Panc1 (cell line): ENCODE results near the gene OPTC. TPM values are rescaled to one million over a fixed set of nuclear protein-coding genes. Genes with fewer than 3 reads are reported as not detected.
A peak's percentile ranks its signal among the peaks of the same experiment; 100 is the strongest.

Experiments
- ATAC-seq: fragments of 200-7000 bp; cut with Tn5 transposase; 2 replicates; pipeline ENCODE4 v1.9.1; 2020; ENCODE audit warnings: mild to moderate bottlenecking, moderate library complexity
- BruUV-seq: library from RNA; stranded (reverse); fragments of 400-500 nt; replicated peaks from 2 replicates; lab custom pipeline; 2021; lab: Mats Ljungman, UMichigan
- CTCF ChIA-PET: fragments of 300-600 bp; sonication (Branson Sonifier 250); formaldehyde crosslinking; loops from one replicate; lab custom pipeline; 2022; ENCODE audit warnings: antibody characterized with exemption; lab: Charles Lee
- POLR2A ChIA-PET: fragments of 300-600 bp; sonication (Branson Sonifier 250); formaldehyde crosslinking; loops from one replicate; lab custom pipeline; 2022; ENCODE audit warnings: antibody characterized with exemption; lab: Charles Lee
- DNase-seq: peaks from one replicate; pipeline ENCODE4 v3.0.0-alpha.2; 2010; ENCODE audit warnings: low read depth, low spot score
- H3K27ac ChIP-seq: 2 replicates; pipeline ENCODE4 v1.5.1; 2011; ENCODE audit warnings: mild to moderate bottlenecking, low read length, inconsistent platforms
- H3K27me3 ChIP-seq: fragments of 200-500 bp; sonication (Bioruptor generic); 2 replicates; pipeline ENCODE4 v1.6.0; 2014; ENCODE audit warnings: low read length, inconsistent platforms; ENCODE audit not compliant: control insufficient read depth, insufficient read depth
- H3K36me3 ChIP-seq: fragments of 200-500 bp; sonication (Bioruptor generic); 2 replicates; pipeline ENCODE4 v1.5.1; 2014; ENCODE audit warnings: inconsistent platforms, mild to moderate bottlenecking, low read length, moderate library complexity; ENCODE audit not compliant: control insufficient read depth, insufficient read depth
- H3K4me1 ChIP-seq: 2 replicates; pipeline ENCODE4 v1.5.1; 2011; ENCODE audit warnings: inconsistent platforms, mild to moderate bottlenecking, low read length, moderate library complexity; ENCODE audit not compliant: control insufficient read depth, insufficient read depth
- H3K4me3 ChIP-seq, 2 experiments: 2 replicates each; pipeline ENCODE4 v1.5.1; 2011 to 2012; ENCODE audit warnings: low read depth in 2 of 2, low read length in 2 of 2, mild to moderate bottlenecking in 2 of 2, inconsistent platforms in 1 of 2, moderate library complexity in 1 of 2
- H3K9me3 ChIP-seq: fragments of 200-500 bp; sonication (Bioruptor generic); 2 replicates; pipeline ENCODE4 v1.5.1; 2014; ENCODE audit warnings: low read depth, mild to moderate bottlenecking, inconsistent platforms, low read length, moderate library complexity; ENCODE audit not compliant: control insufficient read depth, insufficient read depth
- POLR2AphosphoS5 ChIP-seq: IDR thresholded peaks from 2 replicates; pipeline ENCODE4 v1.6.1; 2012; ENCODE audit warnings: mild to moderate bottlenecking, low read depth, low read length, moderate library complexity
- REST ChIP-seq, 2 experiments: IDR thresholded peaks; 2 replicates each; pipeline ENCODE4 v1.6.1; 2011 to 2012; ENCODE audit warnings: low read depth in 2 of 2, control low read depth in 1 of 2, low read length in 1 of 2, mild to moderate bottlenecking in 1 of 2, moderate library complexity in 1 of 2; ENCODE audit not compliant: insufficient read depth in 1 of 2
- SIN3A ChIP-seq: IDR thresholded peaks from 2 replicates; pipeline ENCODE4 v1.6.1; 2012; ENCODE audit warnings: low read depth, mild to moderate bottlenecking, low read length, moderate library complexity, borderline replicate concordance; ENCODE audit not compliant: insufficient read depth
- TCF7L2 ChIP-seq: IDR thresholded peaks from 2 replicates; pipeline ENCODE4 v1.6.1; 2011; ENCODE audit warnings: mild to moderate bottlenecking, low read depth, low read length, inconsistent platforms
- in situ Hi-C: cut with HindIII; loops from 2 replicates; pipeline ENCODE4 v1.10.0; 2016; ENCODE audit warnings: low sequenced_read_pairs, low pct_unique_long_range_greater_than_20kb
- intact Hi-C: fragments of 100-400 bp; cut with micrococcal nuclease; formaldehyde crosslinking; loops from one replicate; pipeline ENCODE4 v1.10.0; 2022; ENCODE audit not compliant: unreplicated experiment
- total RNA-seq: library from RNA; stranded (reverse); gene quantifications from one replicate; pipeline ENCODE4 v1.2.1, GENCODE V29; 2021; ENCODE audit not compliant: unreplicated experiment
- TF ChIP-seq, protein P1 (sequence below): fragments of 450-650 bp; IDR thresholded peaks from 2 replicates; pipeline ENCODE4 v1.5.1; 2017; ENCODE audit warnings: mild to moderate bottlenecking

The OPTC gene
- total RNA-seq, 1 experiment from 2014 or later = not detected

DNA sequence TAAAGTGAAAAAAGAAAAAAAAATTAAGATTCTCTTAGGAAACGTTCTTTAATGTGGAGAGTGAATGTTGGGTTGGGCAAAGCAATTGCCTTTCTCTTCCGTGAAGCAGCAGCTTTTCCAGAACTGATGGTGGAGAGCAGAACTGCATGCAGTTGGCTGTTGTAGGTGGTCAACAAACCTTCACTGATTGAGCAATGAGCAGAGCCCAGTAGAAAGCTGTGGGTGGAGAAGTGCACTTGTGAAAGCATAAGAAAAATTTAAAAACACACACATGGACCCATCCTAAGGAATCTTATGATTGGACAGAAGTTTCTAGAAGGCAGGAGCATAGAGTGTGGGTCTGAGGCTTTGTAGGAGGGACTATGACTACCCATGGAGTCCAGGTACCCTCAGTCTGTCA, 13.9 kb upstream of the OPTC start:
- no TSS peak for BruUV-seq
- H3K27ac ChIP-seq = no peak overlapping the region
- ChIA-PET CTCF (no interaction called here), POLR2A (no interaction called here)
- no peaks in the 10 kb centered on the region for H3K9me3 ChIP-seq
- in situ Hi-C loops (no loop called here), intact Hi-C loops (no loop called here)
- H3K4me1 ChIP-seq = no peaks in the 10 kb centered on the region
- DNase-seq = no peak
- peaks cover 18% of the 10 kb centered on the region for H3K27me3 ChIP-seq
- no peak for ATAC-seq
- H3K36me3 ChIP-seq = no peaks in the 10 kb centered on the region
- TF ChIP-seq SIN3A (no peak), REST (IDR thresholded peaks at IDR 0.05; ENCODE audit: insufficient read depth in 1 of 2, low read depth in 2 of 2, low read length in 1 of 2) (no peak), TCF7L2 (no peak), POLR2AphosphoS5 (no peak)
- TF ChIP-seq, protein P1, sequence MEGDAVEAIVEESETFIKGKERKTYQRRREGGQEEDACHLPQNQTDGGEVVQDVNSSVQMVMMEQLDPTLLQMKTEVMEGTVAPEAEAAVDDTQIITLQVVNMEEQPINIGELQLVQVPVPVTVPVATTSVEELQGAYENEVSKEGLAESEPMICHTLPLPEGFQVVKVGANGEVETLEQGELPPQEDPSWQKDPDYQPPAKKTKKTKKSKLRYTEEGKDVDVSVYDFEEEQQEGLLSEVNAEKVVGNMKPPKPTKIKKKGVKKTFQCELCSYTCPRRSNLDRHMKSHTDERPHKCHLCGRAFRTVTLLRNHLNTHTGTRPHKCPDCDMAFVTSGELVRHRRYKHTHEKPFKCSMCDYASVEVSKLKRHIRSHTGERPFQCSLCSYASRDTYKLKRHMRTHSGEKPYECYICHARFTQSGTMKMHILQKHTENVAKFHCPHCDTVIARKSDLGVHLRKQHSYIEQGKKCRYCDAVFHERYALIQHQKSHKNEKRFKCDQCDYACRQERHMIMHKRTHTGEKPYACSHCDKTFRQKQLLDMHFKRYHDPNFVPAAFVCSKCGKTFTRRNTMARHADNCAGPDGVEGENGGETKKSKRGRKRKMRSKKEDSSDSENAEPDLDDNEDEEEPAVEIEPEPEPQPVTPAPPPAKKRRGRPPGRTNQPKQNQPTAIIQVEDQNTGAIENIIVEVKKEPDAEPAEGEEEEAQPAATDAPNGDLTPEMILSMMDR = no peak
- H3K4me3 ChIP-seq = no peak overlapping the region

GRCh38 chr1:203480525-203481084, 13.3 kb upstream of the OPTC start:
- no peak for DNase-seq
- TF ChIP-seq, protein P1 = no peak
- no peak for TF ChIP-seq REST (IDR thresholded peaks at IDR 0.05; ENCODE audit: insufficient read depth in 1 of 2, low read depth in 2 of 2, low read length in 1 of 2)
- no peak for TF ChIP-seq SIN3A
- ChIA-PET POLR2A (no interaction called here), CTCF (no interaction called here)
- ATAC-seq = peak; percentile 42; the same call in 1 of the 2 replicates
- Histone ChIP-seq H3K4me3 (no peak overlapping the region), H3K4me1 (no peaks in the 10 kb centered on the region), H3K27me3 (peaks cover 15% of the 10 kb centered on the region), H3K9me3 (no peaks in the 10 kb centered on the region), H3K36me3 (no peaks in the 10 kb centered on the region), H3K27ac (no peak overlapping the region)
- in situ Hi-C loops (no loop called here), intact Hi-C loops (no loop called here)
- BruUV-seq = no TSS peak
